GM10266 (cell line): ENCODE data around the gene NOG.

Source experiments
- DNase-seq: peaks from one replicate; pipeline ENCODE4 v3.0.0; 2012; ENCODE audit errors: extremely low spot score
- CTCF ChIP-seq: IDR thresholded peaks from 2 replicates; pipeline ENCODE4 v1.5.1; 2012; ENCODE audit warnings: mild to moderate bottlenecking, low read depth; ENCODE audit not compliant: control insufficient read depth, insufficient read depth; ENCODE audit errors: missing control alignments

NOG gene

GRCh38 chr17:56593646-56594319 lies at the start of gene NOG:
NOG (plus strand) TSS chr17:56593699; CDS start chr17:56594224, 525 bp downstream.
- DNase-seq, result peak; percentile 64
- no peak for TF ChIP-seq CTCF

- no peak for DNase-seq
- no peak for TF ChIP-seq CTCF
These were observed 48.4 kb upstream of the NOG start for GRCh38 chr17:56545106-56545505.

GRCh38 chr17:56545930-56546329 lies 47.6 kb upstream of the NOG start:
- no peak for DNase-seq

GRCh38 chr17:56548661-56549060 lies 44.8 kb upstream of the NOG start:
- no peak for TF ChIP-seq CTCF
- no peak for DNase-seq

More at GRCh38 chr17:56545930-56546329, 47.6 kb upstream of the NOG start:
- TF ChIP-seq CTCF, result no peak

GRCh38 chr17:56549501-56549900 lies 44.0 kb upstream of the NOG start:
- TF ChIP-seq CTCF, result no peak
- no peak for DNase-seq

GRCh38 chr17:56557682-56558081 lies 35.8 kb upstream of the NOG start:
- DNase-seq, result no peak
- TF ChIP-seq CTCF, result no peak

GRCh38 chr17:56558088-56558487 lies 35.4 kb upstream of the NOG start:
- DNase-seq, result no peak
- no peak for TF ChIP-seq CTCF
